ENCODE data around the gene ATG14.
A peak's percentile ranks its signal among the peaks of the same experiment; 100 is the strongest.
"Not testable (repeated sequence)": the region's sequence is repeated elsewhere in the genome, so short reads cannot be mapped to it uniquely, and the experiment has no call there.

Gene ATG14

GRCh38 chr14:55386037-55386808 is 25.4 kb downstream of the ATG14 start:
- DNase-seq (ENCODE audit: low read depth in 2 of 2): no peak

GRCh38 chr14:55384536-55384935 is 27.1 kb downstream of the ATG14 start:
- DNase-seq (ENCODE audit: low read depth in 2 of 2): no peak

- no peak for DNase-seq (ENCODE audit: low read depth in 2 of 2)
Measured at GRCh38 chr14:55383541-55384140, 28.0 kb downstream of the ATG14 start.

GRCh38 chr14:55383056-55383466 is 28.6 kb downstream of the ATG14 start:
- not testable (repeated sequence) for DNase-seq (ENCODE audit: low read depth in 2 of 2)

GRCh38 chr14:55382483-55382882 is 29.1 kb downstream of the ATG14 start:
- DNase-seq (ENCODE audit: low read depth in 2 of 2): no peak

GRCh38 chr14:55381561-55381960 is 30.1 kb downstream of the ATG14 start:
- DNase-seq (ENCODE audit: low read depth in 2 of 2): no peak

- no peak for DNase-seq (ENCODE audit: low read depth in 2 of 2)
Measured at GRCh38 chr14:55381040-55381439, 30.6 kb downstream of the ATG14 start.

GRCh38 chr14:55377236-55377635 is 34.4 kb downstream of the ATG14 start:
- DNase-seq (ENCODE audit: low read depth in 2 of 2): no peak

GRCh38 chr14:55374771-55375170 is 36.9 kb downstream of the ATG14 start:
- DNase-seq (ENCODE audit: low read depth in 2 of 2): no peak

- DNase-seq (ENCODE audit: low read depth in 2 of 2): no peak
Measured at GRCh38 chr14:55373784-55374705, 37.6 kb downstream of the ATG14 start.

GRCh38 chr14:55372825-55373224 is 38.8 kb downstream of the ATG14 start:
- no peak for DNase-seq (ENCODE audit: low read depth in 2 of 2)

- no peak for DNase-seq (ENCODE audit: low read depth in 2 of 2)
Measured at GRCh38 chr14:55372423-55372822, 39.2 kb downstream of the ATG14 start.

GRCh38 chr14:55370883-55371455 is 40.7 kb downstream of the ATG14 start:
- no peak for DNase-seq (ENCODE audit: low read depth in 2 of 2)

- no peak for DNase-seq (ENCODE audit: low read depth in 2 of 2)
Measured at GRCh38 chr14:55366271-55366670, 45.4 kb downstream of the ATG14 start.

- DNase-seq (ENCODE audit: low read depth in 2 of 2): no peak
Measured at GRCh38 chr14:55361190-55361589, 50.4 kb downstream of the ATG14 start.

- no peak for DNase-seq (ENCODE audit: low read depth in 2 of 2)
Measured at GRCh38 chr14:55359307-55359706, 52.3 kb downstream of the ATG14 start.

GRCh38 chr14:55356913-55357312 is 54.7 kb downstream of the ATG14 start:
- DNase-seq (ENCODE audit: low read depth in 2 of 2): no peak

- DNase-seq (ENCODE audit: low read depth in 2 of 2): no peak
Measured at GRCh38 chr14:55355922-55356321, 55.7 kb downstream of the ATG14 start.

- peak in 1 of 2 experiments; percentile 34 for DNase-seq (ENCODE audit: low read depth in 2 of 2)
Measured at GRCh38 chr14:55354500-55354899, 57.1 kb downstream of the ATG14 start.

- DNase-seq (ENCODE audit: low read depth in 2 of 2): no peak
Measured at GRCh38 chr14:55353686-55354467, 57.8 kb downstream of the ATG14 start.

- DNase-seq (ENCODE audit: low read depth in 2 of 2): no peak
Measured at GRCh38 chr14:55352201-55352600, 59.4 kb downstream of the ATG14 start.
